K562 (cell line): ENCODE results near the gene KSR2. TPM values are rescaled to one million over a fixed set of nuclear protein-coding genes. Genes with fewer than 3 reads are reported as not detected.

Experiments used
- BRCA1 ChIP-seq, 2 experiments: fragments of 450-650 bp in 1 of 2; sonication (generic) in 1 of 2; formaldehyde crosslinking in 1 of 2; IDR thresholded peaks; 2 replicates each; pipeline versions ENCODE4 v1.5.0 to v1.6.1; 2017 to 2020; ENCODE audit warnings: mild to moderate bottlenecking in 1 of 2, missing genetic modification reagents in 1 of 2
- CSDE1 ChIP-seq, 2 experiments: fragments of 450-650 bp; IDR thresholded peaks; 2 replicates each; pipeline ENCODE4 v1.6.1; 2016; ENCODE audit warnings: mild to moderate bottlenecking in 1 of 2
- ERF ChIP-seq: fragments of 450-650 bp; formaldehyde crosslinking; IDR thresholded peaks from 2 replicates; pipeline ENCODE4 v1.4.0; 2020; ENCODE audit warnings: mild to moderate bottlenecking, mixed read lengths
- EWSR1 ChIP-seq: fragments of 450-650 bp; IDR thresholded peaks from 2 replicates; pipeline ENCODE4 v1.6.1; 2018; ENCODE audit warnings: borderline replicate concordance, mild to moderate bottlenecking, low read depth, moderate library complexity; ENCODE audit not compliant: partially characterized antibody
- FOS ChIP-seq: IDR thresholded peaks from 3 replicates; pipeline ENCODE4 v1.6.1; 2011; ENCODE audit not compliant: insufficient read length; ENCODE audit errors: extremely low read depth
- ZEB2 ChIP-seq: fragments of 450-650 bp; IDR thresholded peaks from 2 replicates; pipeline ENCODE4 v1.6.1; 2016
- polyA plus RNA-seq, 8 experiments: library from polyadenylated mRNA; depleted of rRNA in 4 of 8; stranded (reverse) in 5 of 8; unstranded in 3 of 8; fragments of >200 nt; fragmentation: Nextera tagmentation in 2 of 8; fragmentation: Illumina TruSeq in 1 of 8; extraction: Ambion mirVana in 2 of 8; extraction: Trizol in 1 of 8; gene quantifications; 2 replicates each; pipeline versions ENCODE4 v1.2.1 to v1.2.3, GENCODE V29; 2011 to 2014; ENCODE audit warnings: inconsistent platforms in 1 of 8, missing spikeins in 1 of 8
- total RNA-seq, 7 experiments: library from RNA; depleted of rRNA in 6 of 7; stranded (reverse); fragments of >200 nt in 6 of 7; fragmentation: Illumina TruSeq in 2 of 7; extraction: Trizol in 2 of 7; gene quantifications; 2 replicates each; pipeline versions ENCODE4 v1.2.1 to v1.2.3, GENCODE V29; 2011 to 2021; ENCODE audit warnings: low replicate concordance in 1 of 7
- TF ChIP-seq, protein P1 (sequence below): IDR thresholded peaks from 3 replicates; pipeline ENCODE4 v1.6.1; 2011; ENCODE audit warnings: borderline replicate concordance, mild to moderate bottlenecking, moderate library complexity; ENCODE audit not compliant: insufficient read length; ENCODE audit errors: extremely low read depth
- TF ChIP-seq, protein P2 (sequence below): fragments of 450-650 bp; IDR thresholded peaks from 2 replicates; pipeline ENCODE4 v1.6.1; 2016

KSR2 gene
- total and polyA plus RNA-seq, 9 of the 15 experiments (the other 6 are each of a cell fraction or from before 2014, with no cell fraction given) = not detected

DNA sequence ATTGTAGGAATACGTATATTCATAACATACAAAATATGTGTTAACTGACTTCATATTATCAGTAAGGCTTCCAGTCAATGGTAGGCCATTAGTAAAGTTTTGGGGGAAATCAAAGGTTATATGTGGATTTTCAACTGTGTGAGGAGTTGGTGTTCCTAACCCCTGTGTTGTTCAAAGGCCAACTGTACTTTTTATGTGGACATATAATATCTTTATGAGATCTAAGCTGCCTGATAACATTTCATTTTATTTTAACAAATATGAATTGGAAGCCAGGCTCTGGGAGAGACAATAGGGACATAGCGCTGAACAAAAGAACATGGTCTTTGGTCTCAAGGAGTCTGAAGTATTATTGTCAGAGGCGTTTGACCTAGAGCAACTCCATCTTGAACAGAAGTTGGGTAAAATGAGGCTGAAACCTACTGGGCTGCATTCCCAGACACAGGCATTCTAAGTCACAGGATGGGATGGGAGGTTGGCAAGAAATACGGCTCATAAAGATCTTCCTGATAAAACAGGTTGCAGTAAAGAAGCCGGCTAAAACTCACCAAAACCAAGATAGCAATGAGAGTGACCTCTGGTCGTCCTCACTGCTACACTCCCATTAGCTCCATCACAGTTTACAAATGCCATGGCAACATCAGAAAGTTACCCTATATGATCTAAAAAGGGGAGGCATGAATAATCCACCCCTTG is 147.2 kb downstream of the KSR2 start (continued):
- TF ChIP-seq, protein P1, sequence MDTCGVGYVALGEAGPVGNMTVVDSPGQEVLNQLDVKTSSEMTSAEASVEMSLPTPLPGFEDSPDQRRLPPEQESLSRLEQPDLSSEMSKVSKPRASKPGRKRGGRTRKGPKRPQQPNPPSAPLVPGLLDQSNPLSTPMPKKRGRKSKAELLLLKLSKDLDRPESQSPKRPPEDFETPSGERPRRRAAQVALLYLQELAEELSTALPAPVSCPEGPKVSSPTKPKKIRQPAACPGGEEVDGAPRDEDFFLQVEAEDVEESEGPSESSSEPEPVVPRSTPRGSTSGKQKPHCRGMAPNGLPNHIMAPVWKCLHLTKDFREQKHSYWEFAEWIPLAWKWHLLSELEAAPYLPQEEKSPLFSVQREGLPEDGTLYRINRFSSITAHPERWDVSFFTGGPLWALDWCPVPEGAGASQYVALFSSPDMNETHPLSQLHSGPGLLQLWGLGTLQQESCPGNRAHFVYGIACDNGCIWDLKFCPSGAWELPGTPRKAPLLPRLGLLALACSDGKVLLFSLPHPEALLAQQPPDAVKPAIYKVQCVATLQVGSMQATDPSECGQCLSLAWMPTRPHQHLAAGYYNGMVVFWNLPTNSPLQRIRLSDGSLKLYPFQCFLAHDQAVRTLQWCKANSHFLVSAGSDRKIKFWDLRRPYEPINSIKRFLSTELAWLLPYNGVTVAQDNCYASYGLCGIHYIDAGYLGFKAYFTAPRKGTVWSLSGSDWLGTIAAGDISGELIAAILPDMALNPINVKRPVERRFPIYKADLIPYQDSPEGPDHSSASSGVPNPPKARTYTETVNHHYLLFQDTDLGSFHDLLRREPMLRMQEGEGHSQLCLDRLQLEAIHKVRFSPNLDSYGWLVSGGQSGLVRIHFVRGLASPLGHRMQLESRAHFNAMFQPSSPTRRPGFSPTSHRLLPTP = no peak
- TF ChIP-seq ZEB2 = no peak
- TF ChIP-seq, protein P2, sequence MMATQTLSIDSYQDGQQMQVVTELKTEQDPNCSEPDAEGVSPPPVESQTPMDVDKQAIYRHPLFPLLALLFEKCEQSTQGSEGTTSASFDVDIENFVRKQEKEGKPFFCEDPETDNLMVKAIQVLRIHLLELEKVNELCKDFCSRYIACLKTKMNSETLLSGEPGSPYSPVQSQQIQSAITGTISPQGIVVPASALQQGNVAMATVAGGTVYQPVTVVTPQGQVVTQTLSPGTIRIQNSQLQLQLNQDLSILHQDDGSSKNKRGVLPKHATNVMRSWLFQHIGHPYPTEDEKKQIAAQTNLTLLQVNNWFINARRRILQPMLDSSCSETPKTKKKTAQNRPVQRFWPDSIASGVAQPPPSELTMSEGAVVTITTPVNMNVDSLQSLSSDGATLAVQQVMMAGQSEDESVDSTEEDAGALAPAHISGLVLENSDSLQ = no peak
- TF ChIP-seq BRCA1 (IDR thresholded peaks at IDR 0.05) = no peak
- no peak for TF ChIP-seq BRCA1 (CRISPR knock-in tag; IDR thresholded peaks at IDR 0.05)
- TF ChIP-seq CSDE1 (IDR thresholded peaks at IDR 0.05) = no peak
- TF ChIP-seq ERF = no peak
- TF ChIP-seq EWSR1 = no peak
- no peak for TF ChIP-seq FOS
